Glutamatergic neuron (in vitro differentiated cells): ENCODE measurements around the gene BORCS8. TPM values are rescaled to one million over a fixed set of nuclear protein-coding genes. Genes with fewer than 3 reads are reported as not detected.

ENCODE experiments used
- DNase-seq: peaks from one replicate; pipeline ENCODE4 v3.0.0; 2022
- H3K27ac Mint-ChIP-seq: one replicate; pipeline ENCODE4 v1.8.0; 2020; ENCODE audit warnings: mild to moderate bottlenecking, mixed read lengths, inconsistent platforms; ENCODE audit not compliant: unreplicated experiment
- H3K27me3 Mint-ChIP-seq: one replicate; pipeline ENCODE4 v1.8.0; 2020; ENCODE audit warnings: mild to moderate bottlenecking, moderate library complexity, mixed read lengths, inconsistent platforms; ENCODE audit not compliant: unreplicated experiment
- H3K36me3 Mint-ChIP-seq: one replicate; pipeline ENCODE4 v1.8.0; 2020; ENCODE audit warnings: mild to moderate bottlenecking, mixed read lengths, inconsistent platforms; ENCODE audit not compliant: unreplicated experiment
- H3K4me1 Mint-ChIP-seq: one replicate; pipeline ENCODE4 v1.8.0; 2020; ENCODE audit warnings: mild to moderate bottlenecking, low read depth, mixed read lengths, inconsistent platforms; ENCODE audit not compliant: unreplicated experiment
- H3K4me3 Mint-ChIP-seq: one replicate; pipeline ENCODE4 v1.8.0; 2020; ENCODE audit warnings: mild to moderate bottlenecking, mixed read lengths, inconsistent platforms; ENCODE audit not compliant: unreplicated experiment
- H3K9me3 Mint-ChIP-seq: one replicate; pipeline ENCODE4 v1.8.0; 2020; ENCODE audit warnings: mild to moderate bottlenecking, moderate library complexity, mixed read lengths, inconsistent platforms; ENCODE audit not compliant: unreplicated experiment
- total RNA-seq: library from RNA; stranded (reverse); fragmentation: NEBNext Ultra II Directional; extraction: Animal tissue kit (Norgen Biotek cat#: 25700); gene quantifications from one replicate; pipeline ENCODE4 v1.2.1, GENCODE V29; 2021; ENCODE audit not compliant: unreplicated experiment
- TF ChIP-seq, protein P1 (sequence below): fragments of 200-600 bp; sonication (generic); IDR thresholded peaks from one replicate; pipeline ENCODE4 v1.5.0; 2021; ENCODE audit not compliant: partially characterized antibody, unreplicated experiment

The BORCS8 gene
- total RNA-seq, 1 donor from 2014 or later: 20.5 TPM

GRCh38 chr19:19212916-19213315 is 21.0 kb upstream of the BORCS8 start:
- peaks cover 5% of the 10 kb centered on the region for H3K9me3 Mint-ChIP-seq
- H3K27me3 Mint-ChIP-seq: peaks cover 16% of the 10 kb centered on the region
- H3K4me3 Mint-ChIP-seq: peak overlapping the region; percentile 89
- TF ChIP-seq, protein P1, sequence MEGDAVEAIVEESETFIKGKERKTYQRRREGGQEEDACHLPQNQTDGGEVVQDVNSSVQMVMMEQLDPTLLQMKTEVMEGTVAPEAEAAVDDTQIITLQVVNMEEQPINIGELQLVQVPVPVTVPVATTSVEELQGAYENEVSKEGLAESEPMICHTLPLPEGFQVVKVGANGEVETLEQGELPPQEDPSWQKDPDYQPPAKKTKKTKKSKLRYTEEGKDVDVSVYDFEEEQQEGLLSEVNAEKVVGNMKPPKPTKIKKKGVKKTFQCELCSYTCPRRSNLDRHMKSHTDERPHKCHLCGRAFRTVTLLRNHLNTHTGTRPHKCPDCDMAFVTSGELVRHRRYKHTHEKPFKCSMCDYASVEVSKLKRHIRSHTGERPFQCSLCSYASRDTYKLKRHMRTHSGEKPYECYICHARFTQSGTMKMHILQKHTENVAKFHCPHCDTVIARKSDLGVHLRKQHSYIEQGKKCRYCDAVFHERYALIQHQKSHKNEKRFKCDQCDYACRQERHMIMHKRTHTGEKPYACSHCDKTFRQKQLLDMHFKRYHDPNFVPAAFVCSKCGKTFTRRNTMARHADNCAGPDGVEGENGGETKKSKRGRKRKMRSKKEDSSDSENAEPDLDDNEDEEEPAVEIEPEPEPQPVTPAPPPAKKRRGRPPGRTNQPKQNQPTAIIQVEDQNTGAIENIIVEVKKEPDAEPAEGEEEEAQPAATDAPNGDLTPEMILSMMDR: no peak
- peaks cover 4% of the 10 kb centered on the region for H3K36me3 Mint-ChIP-seq
- H3K27ac Mint-ChIP-seq: peak overlapping the region; percentile 84
- peak; percentile 40 for DNase-seq
- peaks cover 22% of the 10 kb centered on the region for H3K4me1 Mint-ChIP-seq

- Mint-ChIP-seq H3K27me3 (peaks cover 22% of the 10 kb centered on the region), H3K4me3 (peak within 1 kb of the TSS; percentile 89), H3K9me3 (peaks cover 9% of the 10 kb centered on the region), H3K4me1 (peaks cover 32% of the 10 kb centered on the region), H3K36me3 (peaks cover 4% of the 10 kb centered on the region), H3K27ac (peak within 1 kb of the TSS; percentile 84)
- peak; percentile 82 for DNase-seq
- TF ChIP-seq, protein P1: no peak
Measured at GRCh38 chr19:19211499-19212420, 19.8 kb upstream of the BORCS8 start, which contains the start of gene NCAN. Gene NCAN, plus strand, starts transcription at chr19:19211958. Its CDS starts 4,996 bp downstream, at chr19:19216954.

DNA sequence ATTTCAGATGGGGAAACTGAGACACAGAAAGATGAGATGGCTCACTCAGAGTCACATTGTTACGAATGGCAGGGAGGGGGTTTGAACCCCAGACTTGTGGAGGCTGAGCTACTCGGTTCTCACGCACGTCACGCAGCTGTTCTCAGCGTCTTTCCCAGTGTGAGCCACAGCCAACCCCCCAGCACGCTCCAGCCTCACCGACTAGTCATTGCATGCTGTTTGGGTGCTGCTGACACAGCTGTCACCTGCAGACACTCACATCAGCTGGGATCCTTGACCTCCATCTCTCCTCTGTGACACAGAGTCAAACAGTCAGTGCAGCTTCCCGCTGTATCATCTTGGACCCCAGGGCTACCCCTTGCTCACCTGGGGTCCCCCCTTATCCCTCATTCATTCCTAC is 17.4 kb upstream of the BORCS8 start:
- peaks cover 2% of the 10 kb centered on the region for H3K36me3 Mint-ChIP-seq
- H3K9me3 Mint-ChIP-seq: peaks cover 9% of the 10 kb centered on the region
- no peak for DNase-seq
- no peak overlapping the region for H3K4me3 Mint-ChIP-seq
- peaks cover 24% of the 10 kb centered on the region for H3K27me3 Mint-ChIP-seq
- H3K27ac Mint-ChIP-seq: no peak overlapping the region
- TF ChIP-seq, protein P1: no peak
- peaks cover 29% of the 10 kb centered on the region for H3K4me1 Mint-ChIP-seq

GRCh38 chr19:19207637-19208572 is 16.0 kb upstream of the BORCS8 start:
- Mint-ChIP-seq H3K4me1 (peaks cover 17% of the 10 kb centered on the region), H3K27ac (no peak overlapping the region), H3K4me3 (peak overlapping the region; percentile 59), H3K36me3 (no peaks in the 10 kb centered on the region), H3K9me3 (peaks cover 9% of the 10 kb centered on the region), H3K27me3 (peaks cover 24% of the 10 kb centered on the region)
- DNase-seq: no peak
- TF ChIP-seq, protein P1: no peak
